Measurements from ENCODE around the gene EVA1A.
"Not testable (repeated sequence)": the region's sequence is repeated elsewhere in the genome, so short reads cannot be mapped to it uniquely, and the experiment has no call there.

Gene EVA1A

DNA sequence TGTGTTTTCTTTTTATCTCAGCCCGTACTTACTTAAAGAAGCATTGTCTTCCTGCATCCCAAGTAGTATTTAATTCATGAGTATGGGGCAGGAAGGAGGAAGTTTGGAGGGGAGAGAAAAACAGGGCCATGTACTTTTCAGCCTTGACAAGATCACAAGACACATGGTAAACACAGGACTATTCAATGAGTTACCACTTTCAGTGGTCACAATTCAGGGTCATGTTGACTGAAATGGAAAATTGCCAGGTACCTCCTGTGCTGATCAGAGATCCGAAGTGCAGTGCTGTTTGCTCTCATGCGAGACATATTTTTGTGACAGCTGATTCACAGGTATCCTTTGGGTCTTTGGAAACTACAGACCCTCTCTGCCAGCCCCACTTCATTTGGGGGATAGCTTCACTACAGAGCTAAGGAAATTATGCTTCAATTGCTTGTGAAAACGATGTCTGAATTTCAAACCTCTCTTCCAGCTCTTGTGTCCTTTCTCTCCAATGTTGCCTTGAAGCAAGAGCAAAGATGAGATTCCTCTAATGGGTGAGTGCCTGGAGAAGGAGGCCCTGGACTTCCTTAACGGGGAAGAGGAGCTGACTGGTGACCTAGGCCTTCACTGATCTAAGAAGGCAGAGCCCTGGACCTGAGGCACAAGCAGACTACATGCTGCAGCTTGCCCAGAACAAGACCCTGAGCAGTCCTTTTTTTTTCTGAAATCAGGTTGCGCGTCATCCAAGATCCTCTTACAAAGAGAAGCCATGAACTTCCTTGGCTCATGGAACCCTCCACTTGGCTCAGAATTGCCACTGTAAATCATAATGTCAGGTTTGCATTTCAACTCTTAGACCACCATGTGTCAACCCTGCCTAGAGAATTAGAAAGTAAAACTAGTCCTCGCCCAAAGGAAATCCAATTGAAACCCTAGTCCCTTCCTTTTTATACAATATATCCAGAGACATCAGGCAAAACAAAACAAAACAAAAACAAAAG is 44.1 kb downstream of the EVA1A start:
- no peak for DNase-seq

DNA sequence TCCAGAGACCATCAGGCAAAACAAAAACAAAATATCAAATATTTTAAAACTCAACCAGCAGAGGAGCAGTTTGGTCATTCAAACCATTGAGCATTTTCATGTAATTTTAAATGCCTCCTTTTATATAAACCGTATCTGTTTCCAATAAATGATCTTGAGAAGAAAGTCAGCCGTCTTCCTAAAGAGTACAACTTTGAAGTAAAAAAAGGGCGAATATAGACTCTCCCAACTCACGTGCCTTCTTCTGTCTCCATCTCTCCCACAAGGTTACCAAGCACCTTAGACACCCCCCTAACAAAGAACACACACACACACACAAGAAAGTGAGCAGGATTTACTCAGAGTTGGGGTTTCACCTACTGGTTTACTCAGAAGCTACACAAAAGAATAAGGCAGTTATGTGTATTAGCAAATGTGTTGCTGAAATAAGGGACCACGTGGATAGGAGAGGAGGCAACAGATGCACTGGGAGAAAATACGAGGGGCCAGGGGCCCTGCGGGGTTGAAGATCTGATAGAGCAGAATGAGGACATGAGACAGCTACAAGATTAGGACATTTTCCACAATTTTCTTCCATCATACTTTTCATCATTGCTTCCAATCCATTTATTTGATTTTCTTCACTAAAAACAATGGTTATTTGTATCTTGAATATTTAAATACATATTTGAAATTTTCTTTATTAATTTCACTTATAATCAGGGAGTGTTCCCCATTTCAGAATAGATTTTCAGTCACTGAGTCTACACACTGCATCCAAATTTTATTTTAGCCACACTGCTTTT is 45.0 kb downstream of the EVA1A start:
- DNase-seq: no peak

- DNase-seq: no peak
Observed at GRCh38 chr2:75513616-75514170, 47.0 kb downstream of the EVA1A start.

- no peak for DNase-seq
Observed at GRCh38 chr2:75512455-75513212, 48.1 kb downstream of the EVA1A start.

DNA sequence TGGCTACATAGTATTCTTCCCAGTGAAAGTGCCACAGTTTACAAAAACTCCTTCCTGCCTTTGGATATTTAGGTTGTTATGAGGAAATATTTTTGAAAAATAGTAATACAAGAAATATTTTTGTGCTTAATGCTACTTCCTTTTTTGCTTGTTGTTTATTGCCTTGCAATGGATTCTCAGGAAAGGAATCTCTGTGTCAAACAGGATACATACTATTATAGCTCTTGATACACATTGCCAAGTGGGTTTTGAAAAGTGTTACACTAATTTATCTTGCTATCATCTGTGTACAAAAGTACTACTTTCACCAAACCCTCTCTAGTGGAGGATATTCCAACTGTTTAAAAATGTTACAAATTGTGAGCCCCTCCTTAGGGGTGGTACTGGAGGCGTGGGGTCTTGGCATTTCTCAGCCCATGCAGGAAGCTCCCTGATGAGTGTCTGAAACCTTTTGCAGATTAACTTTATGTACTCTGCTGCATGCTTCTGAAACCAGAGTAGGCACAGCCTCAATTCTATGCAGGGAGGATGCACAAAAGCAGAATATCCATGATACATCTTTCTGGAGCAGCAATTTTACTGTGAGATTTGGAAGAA is 54.5 kb downstream of the EVA1A start:
- no peak for DNase-seq

DNA sequence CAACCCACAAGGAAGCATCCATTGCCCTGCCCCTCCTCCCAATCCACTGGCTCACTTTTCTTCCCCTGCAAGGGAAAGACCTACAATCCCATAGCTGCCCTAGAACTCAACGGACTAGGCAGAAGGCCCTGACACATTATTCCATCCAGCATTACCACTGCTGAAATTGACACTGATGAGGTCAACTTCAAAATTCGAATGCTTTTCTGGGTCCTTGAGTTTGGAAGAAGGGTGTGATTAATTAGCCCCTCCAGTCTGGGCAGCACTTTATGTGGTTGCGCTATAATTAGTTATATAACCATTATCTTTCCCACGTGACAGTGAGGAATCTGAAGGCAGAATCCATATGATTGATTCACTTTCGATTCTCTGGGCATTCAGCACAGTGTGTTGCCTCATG is 55.7 kb downstream of the EVA1A start:
- DNase-seq: no peak

DNA sequence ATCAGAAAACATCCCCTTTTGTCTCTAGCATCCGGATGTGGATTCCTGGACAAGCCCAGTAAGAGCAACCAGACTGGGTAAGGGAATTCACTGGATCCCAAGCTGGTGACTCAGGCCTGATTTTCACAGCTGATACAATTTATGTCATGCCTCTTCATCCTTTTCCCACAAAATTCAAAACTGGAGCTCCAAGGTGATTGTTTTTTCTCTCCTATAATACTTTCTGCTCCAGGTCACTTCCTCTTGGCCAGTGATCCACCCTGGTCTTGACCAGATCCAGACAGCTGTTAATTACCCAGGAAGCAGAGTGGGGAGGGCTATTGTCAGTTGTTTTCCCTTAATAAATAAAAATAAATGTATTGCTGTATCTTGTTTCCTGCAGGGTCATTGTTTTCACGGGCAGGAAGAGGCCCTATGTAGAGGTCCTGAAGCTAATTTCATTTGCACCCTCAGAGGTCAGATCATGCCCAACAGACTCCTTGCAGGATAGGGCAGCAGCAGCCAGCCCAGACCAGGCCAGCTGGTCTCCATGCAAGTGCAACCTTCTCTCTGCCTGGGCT is 57.6 kb downstream of the EVA1A start:
- DNase-seq: no peak

DNA sequence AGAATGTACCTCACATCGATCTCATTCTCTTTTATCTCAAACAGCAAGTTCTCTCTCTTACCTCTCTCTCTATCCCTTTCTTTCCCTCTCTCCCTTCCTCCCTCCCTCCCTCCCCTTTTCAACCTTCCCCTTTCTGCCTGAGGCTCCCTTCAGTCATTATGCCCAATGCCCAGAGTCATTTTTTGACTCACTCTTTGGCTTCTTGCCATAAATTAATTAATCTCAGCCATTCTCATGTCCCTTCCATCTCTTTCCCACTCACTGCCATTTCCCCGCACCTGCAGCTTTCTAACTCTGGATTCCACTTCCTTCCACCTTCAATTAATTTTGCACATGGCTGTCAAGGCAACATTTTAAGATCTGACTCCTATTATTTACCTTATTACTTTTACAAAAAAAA is 60.1 kb downstream of the EVA1A start:
- DNase-seq: no peak

DNA sequence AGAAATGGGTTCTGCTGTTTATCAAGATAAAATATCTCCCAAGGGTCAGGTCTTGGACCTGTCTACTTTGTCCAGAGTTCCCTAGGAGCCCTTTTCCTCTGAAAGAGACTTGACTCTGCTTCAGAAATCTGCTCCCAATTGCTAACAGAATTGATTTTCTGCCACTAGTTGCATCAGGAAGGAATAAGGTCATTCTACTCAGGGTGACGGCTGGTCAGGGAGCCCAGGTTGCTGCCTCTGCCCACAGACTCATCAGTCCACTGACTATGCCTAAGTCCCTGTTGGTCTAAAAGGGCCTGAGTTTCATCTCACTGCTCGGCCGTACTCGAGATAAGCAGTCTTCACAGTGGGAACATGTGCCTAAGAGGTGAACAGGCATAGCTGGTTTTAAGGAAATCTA is 61.2 kb downstream of the EVA1A start:
- no peak for DNase-seq

DNA sequence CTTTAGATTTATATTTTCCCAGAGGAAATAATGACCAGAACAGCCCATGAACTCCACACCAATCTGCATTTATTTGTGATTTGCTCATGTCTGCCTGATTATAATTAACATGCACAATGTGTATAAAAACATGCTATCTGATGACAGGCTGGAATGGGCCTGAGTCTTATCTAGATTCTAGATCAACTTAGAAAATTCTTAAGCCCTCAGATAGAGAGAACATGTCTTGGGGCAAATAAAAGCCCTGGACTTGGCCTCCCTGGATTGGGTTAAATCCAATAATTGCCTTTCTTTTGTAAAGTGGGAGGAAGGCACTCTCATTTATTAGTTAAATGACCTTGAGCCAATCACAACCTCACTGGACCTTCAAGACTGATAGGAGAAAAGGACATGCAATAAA is 61.8 kb downstream of the EVA1A start:
- DNase-seq: no peak

GRCh38 chr2:75497256-75497655 is 63.5 kb downstream of the EVA1A start:
- DNase-seq: no peak

DNA sequence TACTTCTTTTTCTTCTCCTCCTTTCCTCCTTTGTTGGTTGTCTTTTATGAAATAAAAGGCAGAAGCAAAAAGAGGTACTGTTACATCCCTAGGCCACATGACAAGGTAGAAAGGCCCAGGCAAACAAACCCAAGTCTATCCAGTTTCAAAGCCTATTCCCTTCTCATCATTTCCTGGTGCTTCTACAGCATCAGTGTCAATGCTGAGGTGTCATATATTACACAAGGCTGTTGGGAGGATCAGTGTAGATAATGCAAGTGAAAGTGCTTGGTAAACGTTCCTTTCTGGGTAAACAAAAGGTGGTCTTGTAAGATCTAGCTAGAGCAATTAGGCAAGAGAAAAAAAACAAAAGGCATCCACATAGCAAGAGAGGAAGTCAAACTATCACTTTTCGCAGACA is 64.9 kb downstream of the EVA1A start:
- no peak for DNase-seq

- DNase-seq: no peak
Observed at GRCh38 chr2:75494137-75494769, 66.5 kb downstream of the EVA1A start.

GRCh38 chr2:75493230-75493629 is 67.5 kb downstream of the EVA1A start:
- no peak for DNase-seq

DNA sequence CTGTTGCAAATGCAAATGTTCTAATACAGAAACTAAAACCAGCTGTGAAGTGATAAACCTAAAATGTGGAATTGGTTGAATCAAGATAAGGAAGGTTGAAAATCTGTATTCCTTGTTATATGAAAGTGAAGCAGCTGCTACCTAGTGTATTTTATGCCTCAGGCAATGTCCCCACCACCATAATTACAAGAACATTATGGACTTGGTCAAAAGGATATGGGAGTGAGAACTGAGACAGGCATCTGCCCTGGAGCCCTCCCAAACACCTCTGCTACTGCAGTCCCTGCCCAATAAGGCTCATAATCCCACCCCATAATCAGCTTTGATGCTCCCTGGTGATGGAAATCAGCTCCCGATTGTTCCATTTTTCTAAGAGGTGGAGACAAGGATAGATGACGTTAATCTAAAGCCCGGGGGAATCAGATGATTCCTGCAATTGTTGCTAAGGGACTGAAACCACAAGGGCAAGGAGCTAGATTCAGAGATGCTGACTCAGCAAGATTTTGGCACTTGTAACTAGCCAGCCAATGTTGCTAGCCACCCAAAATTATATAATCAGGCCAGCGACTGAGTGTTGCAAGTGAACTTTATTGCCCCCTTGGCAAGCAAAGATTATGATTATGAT is 69.5 kb downstream of the EVA1A start:
- DNase-seq: no peak

DNA sequence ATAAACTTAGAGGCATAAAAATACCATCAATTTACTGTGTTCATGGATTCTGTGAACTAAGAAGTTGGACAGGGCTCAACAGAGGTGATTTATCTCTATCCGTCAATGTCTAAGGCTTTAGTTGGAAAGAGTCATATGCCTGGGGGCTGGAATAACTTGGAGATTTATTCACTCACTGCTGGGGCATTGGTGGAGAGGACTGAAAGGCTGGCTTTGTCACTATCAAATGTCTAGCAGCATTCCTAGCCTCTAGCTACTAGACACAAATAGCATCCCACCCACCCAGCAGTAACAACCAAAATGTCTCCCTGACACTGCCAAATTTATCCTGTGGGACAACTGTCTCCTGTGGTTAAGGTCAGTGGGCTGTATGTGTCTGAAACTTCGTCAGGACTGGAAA is 71.0 kb downstream of the EVA1A start:
- DNase-seq: no peak

GRCh38 chr2:75488157-75488556 is 72.6 kb downstream of the EVA1A start:
- no peak for DNase-seq

GRCh38 chr2:75486735-75487134 is 74.0 kb downstream of the EVA1A start:
- DNase-seq: not testable (repeated sequence)

- DNase-seq: no peak
Observed at GRCh38 chr2:75484840-75485239, 75.9 kb downstream of the EVA1A start.

DNA sequence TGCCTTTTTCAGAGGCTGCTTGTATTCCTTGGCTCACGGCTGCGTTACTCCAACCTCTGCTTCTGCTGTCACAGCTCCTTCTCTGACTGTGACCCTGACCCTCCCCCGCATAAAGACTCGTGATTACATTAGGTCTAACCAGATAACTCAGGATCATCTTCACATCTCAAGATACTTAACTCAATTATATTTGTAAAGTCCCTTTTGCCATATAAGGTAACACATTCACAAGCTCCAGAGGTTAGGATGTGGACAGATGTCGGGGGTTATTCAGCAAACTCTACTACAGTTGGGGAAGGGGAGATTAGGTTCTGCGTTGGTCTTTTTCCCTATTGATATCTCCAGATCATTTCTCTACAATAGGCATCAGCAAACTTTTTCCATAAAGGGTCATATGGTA is 76.9 kb downstream of the EVA1A start:
- DNase-seq: no peak

GRCh38 chr2:75482398-75482797 is 78.3 kb downstream of the EVA1A start:
- no peak for DNase-seq
